ENCODE measurements around the gene STARD5.

Gene STARD5

GRCh38 chr15:81322676-81323253 lies 1.2 kb downstream of the STARD5 start:
- no peak for TF ChIP-seq CTCF (IDR thresholded peaks at IDR 0.05; ENCODE audit: extremely low read depth, missing control alignments)
- DNase-seq (ENCODE audit: low spot score): no peak

GRCh38 chr15:81321667-81322066 lies 2.3 kb downstream of the STARD5 start:
- TF ChIP-seq CTCF (IDR thresholded peaks at IDR 0.05; ENCODE audit: extremely low read depth, missing control alignments): no peak
- DNase-seq (ENCODE audit: low spot score): no peak

GRCh38 chr15:81317642-81318017 lies 6.3 kb downstream of the STARD5 start:
- no peak for TF ChIP-seq CTCF (IDR thresholded peaks at IDR 0.05; ENCODE audit: extremely low read depth, missing control alignments)

GRCh38 chr15:81316267-81316666 lies 7.7 kb downstream of the STARD5 start:
- no peak for DNase-seq (ENCODE audit: low spot score)
- no peak for TF ChIP-seq CTCF (IDR thresholded peaks at IDR 0.05; ENCODE audit: extremely low read depth, missing control alignments)

More at GRCh38 chr15:81317642-81318017, 6.3 kb downstream of the STARD5 start:
- no peak for DNase-seq (ENCODE audit: low spot score)

- TF ChIP-seq CTCF (IDR thresholded peaks at IDR 0.05; ENCODE audit: extremely low read depth, missing control alignments): no peak
- DNase-seq (ENCODE audit: low spot score): no peak
These were observed 8.3 kb downstream of the STARD5 start for GRCh38 chr15:81315452-81316175.

GRCh38 chr15:81314378-81314777 lies 9.6 kb downstream of the STARD5 start:
- no peak for TF ChIP-seq CTCF (IDR thresholded peaks at IDR 0.05; ENCODE audit: extremely low read depth, missing control alignments)
- no peak for DNase-seq (ENCODE audit: low spot score)

- DNase-seq (ENCODE audit: low spot score): no peak
- no peak for TF ChIP-seq CTCF (IDR thresholded peaks at IDR 0.05; ENCODE audit: extremely low read depth, missing control alignments)
These were observed 10.3 kb downstream of the STARD5 start for GRCh38 chr15:81313686-81314085.
